ENCODE results near the gene ZSCAN10. TPM values are rescaled to one million over a fixed set of nuclear protein-coding genes. Genes with fewer than 3 reads are reported as not detected.

ZSCAN10 gene
- total RNA-seq, 1 experiment from 2014 or later: not detected

- Histone ChIP-seq H3K4me1 (no peaks in the 10 kb centered on the region; the same call in 1 of the 2 replicates), H3K4me3 (ENCODE audit: low read depth, low read length) (no peak overlapping the region), H3K36me3 (ENCODE audit: control insufficient read depth, insufficient read depth, low read length) (no peaks in the 10 kb centered on the region), H3K27me3 (replicated peaks; ENCODE audit: control insufficient read depth, insufficient read depth, low read length) (no peaks in the 10 kb centered on the region), H3K9me3 (no peaks in the 10 kb centered on the region)
- Mint-ChIP-seq H3K36me3 (ENCODE audit: insufficient read depth, unreplicated experiment) (peaks cover 11% of the 10 kb centered on the region), H3K4me3 (ENCODE audit: unreplicated experiment) (no peak overlapping the region), H3K4me1 (ENCODE audit: low read depth, unreplicated experiment) (no peaks in the 10 kb centered on the region), H3K27me3 (ENCODE audit: insufficient read depth, unreplicated experiment) (no peaks in the 10 kb centered on the region), H3K9me3 (ENCODE audit: unreplicated experiment) (no peaks in the 10 kb centered on the region), H3K27ac (ENCODE audit: unreplicated experiment) (no peak overlapping the region)
- BruUV-seq (replicated peaks): no TSS peak
- no peak for DNase-seq
- CTCF ChIA-PET: interaction anchor here (0.7 kb wide), 1 partner anchor 694 kb away, joined by 4 read pairs; no protein-coding TSS in a partner anchor
- POLR2A ChIA-PET: no interaction called here
- no peak for TF ChIP-seq CTCF (IDR thresholded peaks at IDR 0.05; ENCODE audit: insufficient read depth in 1 of 2, low read depth in 1 of 2, low read length in 1 of 2, severe bottlenecking in 1 of 2, unreplicated experiment in 1 of 2)
- intact Hi-C loops (cut with micrococcal nuclease; ENCODE audit: unreplicated experiment): no loop called here
These were observed 46.1 kb upstream of the ZSCAN10 start for GRCh38 chr16:3145151-3145550.

GRCh38 chr16:3144321-3144983 is 45.4 kb upstream of the ZSCAN10 start:
- H3K4me3 ChIP-seq (ENCODE audit: low read depth, low read length): no peak overlapping the region
- POLR2A ChIA-PET: interaction anchor here (1.1 kb wide), 1 partner anchor 9 kb away, joined by 4 read pairs; the partner anchor contains the start of gene ZNF213
- no peaks in the 10 kb centered on the region for H3K9me3 Mint-ChIP-seq (ENCODE audit: unreplicated experiment)
- H3K4me3 Mint-ChIP-seq (ENCODE audit: unreplicated experiment): no peak overlapping the region
- peaks cover 4% of the 10 kb centered on the region for H3K36me3 Mint-ChIP-seq (ENCODE audit: insufficient read depth, unreplicated experiment)
- no TSS peak for BruUV-seq (replicated peaks)
- H3K27me3 Mint-ChIP-seq (ENCODE audit: insufficient read depth, unreplicated experiment): no peaks in the 10 kb centered on the region
- no peaks in the 10 kb centered on the region for H3K4me1 Mint-ChIP-seq (ENCODE audit: low read depth, unreplicated experiment)
- DNase-seq: no peak
- H3K27ac Mint-ChIP-seq (ENCODE audit: unreplicated experiment): no peak overlapping the region
- CTCF ChIA-PET: interaction anchor here (1.0 kb wide), 1 partner anchor 15 kb away, joined by 3 read pairs; no protein-coding TSS in a partner anchor
- H3K4me1 ChIP-seq: no peaks in the 10 kb centered on the region; the same call in 1 of the 2 replicates
- H3K36me3 ChIP-seq (ENCODE audit: control insufficient read depth, insufficient read depth, low read length): no peaks in the 10 kb centered on the region
- no peaks in the 10 kb centered on the region for H3K27me3 ChIP-seq (replicated peaks; ENCODE audit: control insufficient read depth, insufficient read depth, low read length)
- no peaks in the 10 kb centered on the region for H3K9me3 ChIP-seq
- TF ChIP-seq CTCF (IDR thresholded peaks at IDR 0.05; ENCODE audit: insufficient read depth in 1 of 2, low read depth in 1 of 2, low read length in 1 of 2, severe bottlenecking in 1 of 2, unreplicated experiment in 1 of 2): no peak
- intact Hi-C loops (cut with micrococcal nuclease; ENCODE audit: unreplicated experiment): no loop called here

GRCh38 chr16:3143598-3144320 is 44.7 kb upstream of the ZSCAN10 start:
- Mint-ChIP-seq H3K27me3 (ENCODE audit: insufficient read depth, unreplicated experiment) (no peaks in the 10 kb centered on the region), H3K9me3 (ENCODE audit: unreplicated experiment) (no peaks in the 10 kb centered on the region), H3K4me1 (ENCODE audit: low read depth, unreplicated experiment) (no peaks in the 10 kb centered on the region), H3K36me3 (ENCODE audit: insufficient read depth, unreplicated experiment) (peaks cover 4% of the 10 kb centered on the region), H3K27ac (ENCODE audit: unreplicated experiment) (no peak overlapping the region), H3K4me3 (ENCODE audit: unreplicated experiment) (no peak overlapping the region)
- H3K27me3 ChIP-seq (replicated peaks; ENCODE audit: control insufficient read depth, insufficient read depth, low read length): no peaks in the 10 kb centered on the region
- no peaks in the 10 kb centered on the region for H3K36me3 ChIP-seq (ENCODE audit: control insufficient read depth, insufficient read depth, low read length)
- H3K9me3 ChIP-seq: no peaks in the 10 kb centered on the region
- TF ChIP-seq CTCF (IDR thresholded peaks at IDR 0.05; ENCODE audit: insufficient read depth in 1 of 2, low read depth in 1 of 2, low read length in 1 of 2, severe bottlenecking in 1 of 2, unreplicated experiment in 1 of 2): no peak
- intact Hi-C loops (cut with micrococcal nuclease; ENCODE audit: unreplicated experiment): no loop called here
- no TSS peak for BruUV-seq (replicated peaks)
- POLR2A ChIA-PET: interaction anchor here (1.1 kb wide), 1 partner anchor 9 kb away, joined by 4 read pairs; the partner anchor contains the start of gene ZNF213
- H3K4me1 ChIP-seq: no peaks in the 10 kb centered on the region
- H3K4me3 ChIP-seq (ENCODE audit: low read depth, low read length): no peak overlapping the region
- CTCF ChIA-PET: interaction anchor here (1.0 kb wide), 1 partner anchor 14 kb away, joined by 3 read pairs; no protein-coding TSS in a partner anchor
- peak in 1 of 2 experiments; percentile 30 for DNase-seq
